Activated B cell treated with CpG ODN at 0.5 μM for 24 hours (primary cell): ENCODE data around the gene MSH3. TPM values are rescaled to one million over a fixed set of nuclear protein-coding genes. Genes with fewer than 3 reads are reported as not detected.

Source experiments
- ATAC-seq: fragments of 200-7000 bp; cut with Tn5 transposase; one replicate; pipeline ENCODE4 v1.10.0; 2021; ENCODE audit warnings: low read depth, mild to moderate bottlenecking, moderate library complexity
- CTCF ChIA-PET: fragments of 350-600 bp; sonication (Branson Sonifier 250); formaldehyde crosslinking; loops from one replicate; lab custom pipeline; 2021; ENCODE audit warnings: antibody characterized with exemption; lab: Charles Lee
- POLR2A ChIA-PET: fragments of 350-600 bp; sonication (Branson Sonifier 250); formaldehyde crosslinking; loops from one replicate; lab custom pipeline; 2021; ENCODE audit warnings: antibody characterized with exemption; lab: Charles Lee
- DNase-seq: peaks from one replicate; pipeline ENCODE4 v3.0.0; 2022
- H3K27ac Mint-ChIP-seq: one replicate; pipeline ENCODE4 v1.8.0; 2020; ENCODE audit warnings: mixed read lengths
- H3K27me3 Mint-ChIP-seq: one replicate; pipeline ENCODE4 v1.8.0; 2021; ENCODE audit warnings: mixed read lengths
- H3K36me3 Mint-ChIP-seq: one replicate; pipeline ENCODE4 v1.8.0; 2021; ENCODE audit warnings: low read depth, mixed read lengths
- H3K4me1 Mint-ChIP-seq: one replicate; pipeline ENCODE4 v1.8.0; 2021; ENCODE audit warnings: mixed read lengths
- H3K4me3 Mint-ChIP-seq: one replicate; pipeline ENCODE4 v1.8.0; 2020; ENCODE audit warnings: mild to moderate bottlenecking, mixed read lengths
- H3K9me3 Mint-ChIP-seq: one replicate; pipeline ENCODE4 v1.8.0; 2020; ENCODE audit warnings: mixed read lengths
- CTCF ChIP-seq: fragments of 200-600 bp; IDR thresholded peaks from one replicate; pipeline ENCODE4 v1.8.0; 2022; ENCODE audit warnings: antibody characterized with exemption, mild to moderate bottlenecking
- intact Hi-C: fragments of 100-400 bp; cut with micrococcal nuclease; formaldehyde crosslinking; loops from one replicate; pipeline ENCODE4 v1.15.1; 2024
- total RNA-seq: library from RNA; stranded (reverse); gene quantifications from 2 replicates; pipeline ENCODE4 v1.2.3, GENCODE V29; 2022

The MSH3 gene
- total RNA-seq, 1 donor from 2014 or later: 24.0 TPM

DNA sequence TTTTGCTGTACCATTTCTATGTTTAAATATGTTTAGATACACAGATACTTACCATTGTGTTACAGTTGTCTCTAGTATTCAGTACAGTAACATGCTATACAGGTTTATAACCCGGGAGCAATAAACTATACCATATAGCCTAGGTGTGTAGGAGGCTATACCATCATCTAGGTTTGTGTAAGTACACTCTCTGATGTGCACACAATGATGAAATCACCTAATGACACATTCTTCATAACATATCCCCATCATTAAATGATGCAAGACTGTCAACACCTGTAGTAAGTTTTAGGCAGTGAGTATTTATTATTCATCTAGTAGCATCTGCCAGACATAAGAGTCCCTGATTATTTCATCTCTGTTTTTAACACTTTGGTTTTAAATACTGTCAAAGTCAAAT is 7.7 kb downstream of the MSH3 start:
- no peaks in the 10 kb centered on the region for H3K9me3 Mint-ChIP-seq
- no peaks in the 10 kb centered on the region for H3K27me3 Mint-ChIP-seq
- TF ChIP-seq CTCF: no peak
- no peak overlapping the region for H3K4me3 Mint-ChIP-seq
- intact Hi-C loops: no loop called here
- ATAC-seq: no peak
- H3K27ac Mint-ChIP-seq: no peak overlapping the region
- H3K36me3 Mint-ChIP-seq: peaks cover 69% of the 10 kb centered on the region
- H3K4me1 Mint-ChIP-seq: no peaks in the 10 kb centered on the region
- CTCF ChIA-PET: no interaction called here
- POLR2A ChIA-PET: no interaction called here
- no peak for DNase-seq

- Mint-ChIP-seq H3K36me3 (peaks cover 59% of the 10 kb centered on the region), H3K9me3 (no peaks in the 10 kb centered on the region), H3K27ac (no peak overlapping the region), H3K4me1 (peaks cover 13% of the 10 kb centered on the region), H3K27me3 (no peaks in the 10 kb centered on the region), H3K4me3 (no peak overlapping the region)
- DNase-seq (no peak), ATAC-seq (no peak)
- POLR2A ChIA-PET: interaction anchor here (0.9 kb wide), 1 partner anchor 10 kb away, joined by 4 read pairs; the partner anchor contains the start of genes DHFR and MSH3
- CTCF ChIA-PET: no interaction called here
- TF ChIP-seq CTCF: no peak
- intact Hi-C loops: no loop called here
Observed at GRCh38 chr5:80665057-80665456, 10.6 kb downstream of the MSH3 start.

DNA sequence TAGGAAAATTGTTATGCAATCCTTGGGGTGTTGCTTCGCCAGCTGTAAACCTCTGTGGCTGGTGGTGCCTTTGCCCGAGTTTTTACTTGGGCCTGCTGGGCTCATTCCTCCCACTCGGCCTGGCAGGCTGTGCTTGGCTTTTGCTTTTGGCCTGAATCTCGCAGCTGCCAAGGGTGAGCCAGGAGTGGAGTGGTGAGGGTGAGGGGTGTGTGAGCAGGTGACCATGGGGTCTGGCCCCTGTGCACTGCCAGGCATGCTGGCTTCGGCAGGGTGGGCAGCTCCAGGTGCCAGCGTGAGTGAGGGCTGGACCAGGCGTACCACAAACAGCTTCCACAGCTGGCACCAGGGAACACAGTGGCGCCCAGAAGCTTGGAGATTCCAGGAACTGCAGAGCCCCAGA is 12.9 kb downstream of the MSH3 start:
- H3K36me3 Mint-ChIP-seq: peaks cover 59% of the 10 kb centered on the region
- no peak overlapping the region for H3K27ac Mint-ChIP-seq
- intact Hi-C loops: no loop called here
- no peak for DNase-seq
- ATAC-seq: no peak
- POLR2A ChIA-PET: interaction anchor here (0.6 to 2.2 kb wide), 3 partner anchors 8 to 12 kb away, joined by 3 to 15 read pairs (median 5); partner anchors contain the start of genes DHFR and MSH3
- H3K27me3 Mint-ChIP-seq: no peaks in the 10 kb centered on the region
- H3K9me3 Mint-ChIP-seq: no peaks in the 10 kb centered on the region
- CTCF ChIA-PET: no interaction called here
- TF ChIP-seq CTCF: no peak
- H3K4me3 Mint-ChIP-seq: no peak overlapping the region
- peaks cover 16% of the 10 kb centered on the region for H3K4me1 Mint-ChIP-seq

DNA sequence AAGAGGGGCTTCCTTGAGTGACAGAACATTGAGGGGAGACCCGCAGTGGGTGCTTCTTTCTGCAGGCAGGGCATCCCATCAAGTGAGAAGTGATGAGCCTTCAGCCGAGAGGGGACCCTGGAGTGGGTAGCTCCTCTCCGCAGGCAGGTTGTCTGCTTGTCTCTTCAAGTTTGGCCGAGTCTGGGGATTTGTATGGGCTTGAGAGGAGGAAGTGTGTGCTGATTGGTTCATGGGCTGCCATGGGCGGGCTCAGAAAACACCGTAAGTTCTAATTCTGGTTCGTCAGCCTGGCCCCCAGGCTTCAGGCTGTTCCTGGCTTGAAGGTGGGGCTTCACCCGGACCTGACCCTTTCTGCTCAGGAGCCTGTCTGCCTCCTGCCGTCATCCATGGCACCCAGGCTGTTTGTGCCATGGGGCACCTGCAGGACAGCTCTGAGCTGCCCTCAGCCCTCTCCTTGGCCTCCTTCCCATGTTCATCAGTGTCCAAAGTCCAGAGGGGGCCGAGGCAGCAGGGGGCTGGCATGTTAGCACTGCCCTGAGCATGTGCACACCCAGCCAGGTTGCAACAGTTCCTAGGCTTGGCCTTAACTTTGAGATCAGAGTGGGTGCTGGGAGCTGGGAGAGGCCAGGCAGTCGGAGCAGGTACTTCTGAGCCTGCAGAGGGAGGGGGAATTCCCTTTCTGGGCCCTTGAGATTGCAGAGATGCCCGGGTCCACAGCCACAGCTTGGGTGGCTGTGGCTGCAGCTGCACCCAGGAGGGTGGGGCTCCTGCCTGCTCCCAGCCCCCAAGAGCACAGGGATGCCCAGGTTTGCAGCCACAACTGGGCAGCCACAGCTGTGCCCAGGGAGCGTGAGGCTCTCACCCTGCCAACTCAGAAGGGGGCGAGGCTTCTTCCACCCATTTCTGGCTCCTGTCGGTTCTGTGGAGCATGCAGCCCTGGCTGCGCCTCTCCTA is 13.8 kb downstream of the MSH3 start:
- peak overlapping the region; percentile 44 for H3K4me3 Mint-ChIP-seq

More for the DNA sequence above, 13.8 kb downstream of the MSH3 start:
- Mint-ChIP-seq H3K27ac (peak overlapping the region; percentile 81), H3K9me3 (no peaks in the 10 kb centered on the region), H3K27me3 (no peaks in the 10 kb centered on the region), H3K4me1 (peaks cover 16% of the 10 kb centered on the region), H3K36me3 (peaks cover 64% of the 10 kb centered on the region)
- CTCF ChIA-PET: interaction anchor here (2.7 kb wide), 1 partner anchor 576 kb away, joined by 11 read pairs; no protein-coding TSS in a partner anchor
- TF ChIP-seq CTCF: no peak
- peak; percentile 87 for ATAC-seq
- DNase-seq: no peak
- intact Hi-C loops: loop anchor here (1.0 kb wide), 1 partner anchor 13 kb away; no protein-coding TSS in a partner anchor
- POLR2A ChIA-PET: interaction anchor here (0.6 to 2.2 kb wide), 5 partner anchors 9 to 417 kb away, joined by 3 to 15 read pairs (median 6); partner anchors contain the start of genes DHFR and MSH3
